Measurements from ENCODE around the gene ZBTB44. TPM values are rescaled to one million over a fixed set of nuclear protein-coding genes. Genes with fewer than 3 reads are reported as not detected.
"Not testable (repeated sequence)": the region's sequence is repeated elsewhere in the genome, so short reads cannot be mapped to it uniquely, and the experiment has no call there.

Gene ZBTB44
- total RNA-seq, 1 donor from 2014 or later: 32.5 TPM

GRCh38 chr11:130262424-130262823, 52.3 kb downstream of the ZBTB44 start:
- H3K4me3 Mint-ChIP-seq (ENCODE audit: unreplicated experiment): no peak overlapping the region
- no peak overlapping the region for H3K27ac Mint-ChIP-seq (ENCODE audit: unreplicated experiment)
- TF ChIP-seq, protein P1, sequence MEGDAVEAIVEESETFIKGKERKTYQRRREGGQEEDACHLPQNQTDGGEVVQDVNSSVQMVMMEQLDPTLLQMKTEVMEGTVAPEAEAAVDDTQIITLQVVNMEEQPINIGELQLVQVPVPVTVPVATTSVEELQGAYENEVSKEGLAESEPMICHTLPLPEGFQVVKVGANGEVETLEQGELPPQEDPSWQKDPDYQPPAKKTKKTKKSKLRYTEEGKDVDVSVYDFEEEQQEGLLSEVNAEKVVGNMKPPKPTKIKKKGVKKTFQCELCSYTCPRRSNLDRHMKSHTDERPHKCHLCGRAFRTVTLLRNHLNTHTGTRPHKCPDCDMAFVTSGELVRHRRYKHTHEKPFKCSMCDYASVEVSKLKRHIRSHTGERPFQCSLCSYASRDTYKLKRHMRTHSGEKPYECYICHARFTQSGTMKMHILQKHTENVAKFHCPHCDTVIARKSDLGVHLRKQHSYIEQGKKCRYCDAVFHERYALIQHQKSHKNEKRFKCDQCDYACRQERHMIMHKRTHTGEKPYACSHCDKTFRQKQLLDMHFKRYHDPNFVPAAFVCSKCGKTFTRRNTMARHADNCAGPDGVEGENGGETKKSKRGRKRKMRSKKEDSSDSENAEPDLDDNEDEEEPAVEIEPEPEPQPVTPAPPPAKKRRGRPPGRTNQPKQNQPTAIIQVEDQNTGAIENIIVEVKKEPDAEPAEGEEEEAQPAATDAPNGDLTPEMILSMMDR (IDR thresholded peaks at IDR 0.05): no peak
- no peaks in the 10 kb centered on the region for H3K4me1 Mint-ChIP-seq (ENCODE audit: unreplicated experiment)
- no peak for DNase-seq (ENCODE audit: extremely low spot score, unreplicated experiment)
- H3K27me3 Mint-ChIP-seq (ENCODE audit: unreplicated experiment): no peaks in the 10 kb centered on the region
- peaks cover 13% of the 10 kb centered on the region for H3K9me3 Mint-ChIP-seq (ENCODE audit: unreplicated experiment)
- H3K36me3 Mint-ChIP-seq (ENCODE audit: unreplicated experiment): peaks cover 36% of the 10 kb centered on the region

- TF ChIP-seq, protein P1 (IDR thresholded peaks at IDR 0.05): no peak
- Mint-ChIP-seq H3K4me1 (ENCODE audit: unreplicated experiment) (no peaks in the 10 kb centered on the region), H3K27ac (ENCODE audit: unreplicated experiment) (no peak overlapping the region), H3K4me3 (ENCODE audit: unreplicated experiment) (no peak overlapping the region), H3K36me3 (ENCODE audit: unreplicated experiment) (peaks cover 36% of the 10 kb centered on the region), H3K27me3 (ENCODE audit: unreplicated experiment) (no peaks in the 10 kb centered on the region), H3K9me3 (ENCODE audit: unreplicated experiment) (peaks cover 13% of the 10 kb centered on the region)
- no peak for DNase-seq (ENCODE audit: extremely low spot score, unreplicated experiment)
Measured at GRCh38 chr11:130261571-130261970, 53.1 kb downstream of the ZBTB44 start.

GRCh38 chr11:130260742-130261141, 54.0 kb downstream of the ZBTB44 start:
- H3K27me3 Mint-ChIP-seq (ENCODE audit: unreplicated experiment): no peaks in the 10 kb centered on the region
- no peak for DNase-seq (ENCODE audit: extremely low spot score, unreplicated experiment)
- peaks cover 40% of the 10 kb centered on the region for H3K36me3 Mint-ChIP-seq (ENCODE audit: unreplicated experiment)
- no peak overlapping the region for H3K4me3 Mint-ChIP-seq (ENCODE audit: unreplicated experiment)
- TF ChIP-seq, protein P1 (IDR thresholded peaks at IDR 0.05): no peak
- H3K9me3 Mint-ChIP-seq (ENCODE audit: unreplicated experiment): peaks cover 13% of the 10 kb centered on the region
- no peaks in the 10 kb centered on the region for H3K4me1 Mint-ChIP-seq (ENCODE audit: unreplicated experiment)
- no peak overlapping the region for H3K27ac Mint-ChIP-seq (ENCODE audit: unreplicated experiment)

DNA sequence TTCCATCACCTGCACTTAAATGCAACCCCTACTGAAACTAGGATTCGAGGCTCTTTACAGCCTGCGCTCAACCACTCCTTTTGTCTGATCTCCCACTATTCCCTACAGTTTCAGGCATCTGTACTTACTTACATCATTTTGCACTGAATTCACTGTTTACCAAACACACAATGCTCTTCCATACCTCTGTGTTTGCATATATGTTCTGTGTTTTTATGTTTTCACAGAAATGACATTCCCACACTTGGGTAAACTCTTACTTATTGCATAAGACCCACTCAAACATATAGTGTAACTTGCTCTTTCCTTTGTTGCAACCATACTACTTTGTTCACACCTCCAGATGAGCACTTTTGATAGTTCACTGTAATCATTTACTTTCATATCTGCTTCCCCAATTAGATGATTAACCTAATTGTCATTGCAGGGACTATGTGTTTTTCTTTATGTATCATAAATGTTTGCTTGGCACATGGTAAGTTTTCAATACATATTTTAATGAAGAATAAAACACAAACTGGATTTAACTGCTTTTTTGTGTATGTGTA, 54.6 kb downstream of the ZBTB44 start:
- Mint-ChIP-seq H3K27me3 (ENCODE audit: unreplicated experiment) (no peaks in the 10 kb centered on the region), H3K4me3 (ENCODE audit: unreplicated experiment) (no peak overlapping the region), H3K4me1 (ENCODE audit: unreplicated experiment) (no peaks in the 10 kb centered on the region), H3K9me3 (ENCODE audit: unreplicated experiment) (peaks cover 13% of the 10 kb centered on the region), H3K36me3 (ENCODE audit: unreplicated experiment) (peaks cover 35% of the 10 kb centered on the region), H3K27ac (ENCODE audit: unreplicated experiment) (no peak overlapping the region)
- TF ChIP-seq, protein P1 (IDR thresholded peaks at IDR 0.05): no peak
- DNase-seq (ENCODE audit: extremely low spot score, unreplicated experiment): no peak

GRCh38 chr11:130251763-130252162, 63.0 kb downstream of the ZBTB44 start:
- H3K36me3 Mint-ChIP-seq (ENCODE audit: unreplicated experiment): peaks cover 26% of the 10 kb centered on the region
- H3K4me1 Mint-ChIP-seq (ENCODE audit: unreplicated experiment); DNase-seq (ENCODE audit: extremely low spot score, unreplicated experiment); H3K27me3 Mint-ChIP-seq (ENCODE audit: unreplicated experiment); H3K4me3 Mint-ChIP-seq (ENCODE audit: unreplicated experiment); H3K9me3 Mint-ChIP-seq (ENCODE audit: unreplicated experiment); H3K27ac Mint-ChIP-seq (ENCODE audit: unreplicated experiment): not testable (repeated sequence)

DNA sequence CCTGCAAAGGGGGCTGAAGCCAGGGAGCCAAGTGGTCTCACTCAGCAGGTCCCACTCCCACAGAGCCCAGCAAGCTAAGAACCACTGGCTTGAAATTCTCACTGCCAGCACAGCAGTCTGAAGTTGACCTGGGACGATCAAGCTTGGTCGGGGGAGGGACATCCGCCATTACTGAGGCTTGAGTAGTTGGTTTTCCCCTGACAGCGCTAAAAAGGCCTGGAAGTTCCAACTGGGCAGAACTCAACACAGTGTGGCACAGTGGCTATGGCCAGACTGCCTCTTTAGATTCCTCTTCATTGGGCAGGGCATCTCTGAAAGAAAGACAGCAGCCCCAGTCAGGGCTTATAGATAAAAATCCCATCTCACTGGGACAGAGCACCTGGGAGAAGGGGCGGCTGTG, 64.8 kb downstream of the ZBTB44 start:
- H3K27me3 Mint-ChIP-seq (ENCODE audit: unreplicated experiment); H3K4me1 Mint-ChIP-seq (ENCODE audit: unreplicated experiment); H3K4me3 Mint-ChIP-seq (ENCODE audit: unreplicated experiment); DNase-seq (ENCODE audit: extremely low spot score, unreplicated experiment); H3K9me3 Mint-ChIP-seq (ENCODE audit: unreplicated experiment); H3K27ac Mint-ChIP-seq (ENCODE audit: unreplicated experiment): not testable (repeated sequence)
- peaks cover 21% of the 10 kb centered on the region for H3K36me3 Mint-ChIP-seq (ENCODE audit: unreplicated experiment)

All from osteocyte (in vitro differentiated cells).